HL-60/S4 treated with retinoic acid at 250 ng/mL for 4 days and 3 days (cell line): ENCODE results near the gene PPP2R1B.

Experiments used
- in situ Hi-C: fragments of 300-500 bp; cut with MboI; formaldehyde crosslinking; loops from 2 replicates; pipeline ENCODE4 v1.7.0; 2022; ENCODE audit warnings: low sequenced_read_pairs

PPP2R1B gene

DNA sequence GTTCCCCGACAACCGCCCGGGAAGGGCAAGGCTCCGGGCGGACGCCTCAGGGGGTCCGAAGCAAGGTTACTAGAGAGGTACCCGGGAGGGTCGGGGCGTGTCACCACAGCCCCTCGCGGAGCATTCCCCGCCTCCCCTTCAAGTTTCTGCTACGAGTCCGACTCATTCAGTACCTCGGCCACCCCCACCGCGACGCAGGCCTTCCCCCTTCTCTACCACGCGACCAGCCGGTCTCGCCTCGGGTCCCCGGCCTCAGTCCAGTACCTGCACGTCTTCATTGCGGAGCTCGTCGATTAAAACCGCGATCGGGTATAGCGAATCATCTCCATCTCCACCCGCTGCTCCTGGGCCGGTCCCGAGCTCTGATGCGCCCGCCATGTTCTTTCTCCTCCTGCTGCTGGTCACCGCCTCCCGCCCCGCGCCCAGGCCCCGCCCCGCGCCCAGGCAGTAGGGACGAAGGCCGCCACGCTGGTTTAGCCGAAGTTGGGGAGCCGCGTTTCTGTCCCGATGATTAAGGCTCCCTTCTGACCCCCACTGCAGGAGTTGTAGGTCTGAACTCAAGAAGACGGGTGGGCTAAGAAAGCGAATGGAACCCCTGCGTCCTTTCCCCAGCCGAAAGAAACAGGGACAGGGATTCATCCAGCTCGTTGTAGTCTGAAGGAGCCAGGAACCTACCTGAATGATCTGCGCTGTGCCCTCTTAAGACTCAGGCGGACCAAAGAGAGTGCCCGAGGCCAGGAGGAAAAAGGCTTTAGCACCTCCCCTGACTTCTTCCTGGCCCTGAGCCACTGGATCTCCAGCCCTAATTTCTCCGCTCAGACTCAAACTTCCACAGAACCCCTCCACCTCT is at the start of gene PPP2R1B:
PPP2R1B (minus strand) TSS at position 406 of the 850 bp plus-strand sequence; CDS start at position 378, 28 bp downstream.
- in situ Hi-C loops: no loop called here

- in situ Hi-C loops: no loop called here
These were observed 49.3 kb upstream of the PPP2R1B start for GRCh38 chr11:111815489-111815888.

DNA sequence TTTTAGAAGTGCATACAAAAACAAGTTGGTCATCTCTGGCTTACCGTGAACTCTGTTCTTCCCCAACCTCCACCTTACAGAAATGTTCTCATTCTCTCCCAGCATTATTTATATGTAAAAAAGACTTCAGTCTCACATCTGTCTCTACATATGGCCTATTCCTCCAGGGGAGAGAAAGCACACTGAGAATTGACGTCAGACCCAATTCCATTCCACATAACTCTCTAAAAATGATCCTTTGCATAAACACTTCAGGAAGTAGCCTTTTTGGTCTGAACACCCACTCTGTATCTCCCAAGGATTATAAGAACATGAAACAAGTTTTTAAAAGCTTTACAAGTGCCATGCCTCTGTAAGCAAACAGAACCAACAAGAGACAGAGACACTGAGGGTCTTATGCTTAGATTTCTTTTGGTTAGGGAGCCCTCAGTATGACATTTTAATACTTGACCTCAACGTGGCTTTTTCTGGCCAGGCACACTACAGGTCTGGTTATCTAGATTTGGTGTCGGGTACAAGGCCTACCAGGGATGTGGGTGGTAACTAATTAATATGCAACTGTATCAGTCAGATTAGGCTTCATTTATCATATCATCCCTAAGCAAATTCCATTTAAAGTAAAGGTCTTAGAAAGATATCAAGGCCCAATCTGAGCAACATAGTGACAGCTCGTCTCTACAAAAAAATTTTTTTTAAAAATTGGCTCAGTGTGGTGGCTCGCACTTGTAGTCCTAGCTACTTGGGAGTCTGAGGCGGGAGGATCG is 48.5 kb upstream of the PPP2R1B start:
- in situ Hi-C loops: no loop called here

DNA sequence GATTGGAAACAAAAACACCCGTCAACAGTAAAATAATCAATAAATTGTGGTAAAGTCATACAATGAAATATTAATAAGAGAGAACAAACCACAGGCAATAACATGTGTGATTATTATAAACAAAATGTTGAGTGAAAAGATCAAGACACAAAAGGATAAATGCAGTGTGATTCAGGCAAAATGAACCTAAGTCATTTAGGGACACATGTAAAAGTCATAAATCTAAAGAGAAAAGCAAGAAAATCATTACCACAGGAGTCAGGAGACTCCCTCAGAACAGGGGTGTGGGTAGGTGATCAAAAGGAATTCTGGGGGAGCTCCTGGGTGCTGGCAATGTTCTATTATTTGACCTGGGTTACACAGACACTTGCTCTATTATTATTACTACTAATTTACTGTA is 47.9 kb upstream of the PPP2R1B start:
- in situ Hi-C loops: no loop called here

DNA sequence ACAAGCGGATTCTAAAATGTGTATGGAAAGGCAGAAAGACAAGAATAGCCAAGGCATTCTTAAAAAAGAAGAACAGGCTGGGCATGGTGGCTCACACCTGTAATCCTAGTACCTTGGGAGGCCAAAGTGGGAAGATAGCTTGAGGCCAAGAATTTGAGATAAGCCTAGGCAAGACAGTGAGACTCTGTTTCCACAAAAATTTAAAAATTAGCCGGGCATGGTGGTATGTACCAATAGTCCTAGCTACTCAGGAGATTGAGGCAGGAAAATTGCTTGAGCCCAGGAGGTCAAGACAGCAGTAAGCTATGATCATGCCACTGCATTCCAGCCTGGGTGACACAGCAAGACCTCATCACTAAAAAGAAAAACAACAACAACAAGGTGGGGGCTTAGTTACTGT is 46.0 kb upstream of the PPP2R1B start:
- in situ Hi-C loops: no loop called here

- in situ Hi-C loops: no loop called here
These were observed 45.3 kb upstream of the PPP2R1B start for GRCh38 chr11:111811445-111811844.

DNA sequence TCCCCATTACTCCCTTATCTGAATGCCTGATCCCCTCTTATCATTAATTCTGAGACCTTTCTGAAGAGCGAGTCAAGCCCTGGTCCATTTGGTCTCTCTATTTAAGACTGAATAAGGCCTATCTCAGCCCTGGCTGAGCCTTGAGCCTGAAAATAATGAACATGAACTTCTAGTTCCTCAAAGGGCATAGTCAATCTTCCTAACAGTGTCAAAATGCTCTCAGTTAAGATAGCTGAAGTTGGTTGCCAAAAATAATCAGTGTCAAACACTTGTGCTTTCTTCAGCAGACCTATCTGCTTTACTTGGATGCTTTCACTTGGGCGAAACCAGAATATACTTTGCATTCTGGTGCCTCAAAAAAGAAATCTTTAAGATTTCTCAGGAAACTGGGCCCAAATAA is 42.6 kb upstream of the PPP2R1B start:
- in situ Hi-C loops: no loop called here

- in situ Hi-C loops: no loop called here
These were observed 41.9 kb upstream of the PPP2R1B start for GRCh38 chr11:111808063-111808588.

DNA sequence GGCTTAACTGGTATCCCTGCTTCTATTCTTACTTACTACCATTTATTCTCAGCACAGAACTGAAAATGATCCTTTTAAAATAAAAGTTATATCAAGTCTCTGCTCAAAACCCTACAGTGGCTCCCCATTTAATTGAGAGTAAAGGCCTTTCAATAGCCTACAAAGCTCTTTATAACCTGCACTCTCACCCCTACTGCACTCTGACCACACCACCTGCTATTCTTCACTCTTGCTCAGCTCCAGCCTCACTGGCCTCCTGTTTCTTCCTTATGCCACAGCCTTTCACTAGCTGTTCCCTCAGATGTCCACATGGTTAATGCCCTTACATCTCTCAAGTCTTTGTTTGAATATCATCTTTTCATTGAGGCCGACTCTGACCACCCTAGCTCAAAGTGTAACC is 40.9 kb upstream of the PPP2R1B start:
- in situ Hi-C loops: no loop called here

- in situ Hi-C loops: no loop called here
These were observed 34.9 kb upstream of the PPP2R1B start for GRCh38 chr11:111801135-111801534.

GRCh38 chr11:111798279-111798678 is 32.1 kb upstream of the PPP2R1B start:
- in situ Hi-C loops: loop anchor here (25.0 kb wide), 1 partner anchor 211 kb away; no protein-coding TSS in a partner anchor

GRCh38 chr11:111797145-111797581 is 31.0 kb upstream of the PPP2R1B start:
- in situ Hi-C loops: loop anchor here (25.0 kb wide), 1 partner anchor 210 kb away; no protein-coding TSS in a partner anchor

GRCh38 chr11:111796696-111797095 is 30.5 kb upstream of the PPP2R1B start:
- in situ Hi-C loops: loop anchor here (25.0 kb wide), 1 partner anchor 209 kb away; no protein-coding TSS in a partner anchor

- in situ Hi-C loops: loop anchor here (25.0 kb wide), 1 partner anchor 208 kb away; no protein-coding TSS in a partner anchor
These were observed 29.3 kb upstream of the PPP2R1B start for GRCh38 chr11:111795334-111795985.

DNA sequence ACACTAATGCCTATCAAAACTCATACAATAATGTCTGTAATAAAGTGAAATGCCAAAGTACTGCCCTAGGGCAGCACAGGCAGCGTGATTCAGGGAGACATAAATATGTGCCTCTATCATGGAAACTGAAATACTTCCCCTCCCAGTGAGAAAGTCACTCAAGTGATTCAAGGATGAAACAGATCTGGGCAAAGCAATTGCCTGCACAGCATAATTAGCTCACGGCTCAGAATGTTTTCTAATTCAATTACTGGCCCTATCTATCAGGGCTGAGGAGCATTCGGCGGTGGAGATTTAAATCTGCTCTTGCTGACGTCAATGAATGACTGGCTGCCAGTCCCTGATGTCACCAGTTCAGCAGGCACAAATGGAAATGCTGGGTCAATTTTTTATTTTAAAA is 27.7 kb upstream of the PPP2R1B start:
- in situ Hi-C loops: loop anchor here (25.0 kb wide), 1 partner anchor 207 kb away; no protein-coding TSS in a partner anchor

DNA sequence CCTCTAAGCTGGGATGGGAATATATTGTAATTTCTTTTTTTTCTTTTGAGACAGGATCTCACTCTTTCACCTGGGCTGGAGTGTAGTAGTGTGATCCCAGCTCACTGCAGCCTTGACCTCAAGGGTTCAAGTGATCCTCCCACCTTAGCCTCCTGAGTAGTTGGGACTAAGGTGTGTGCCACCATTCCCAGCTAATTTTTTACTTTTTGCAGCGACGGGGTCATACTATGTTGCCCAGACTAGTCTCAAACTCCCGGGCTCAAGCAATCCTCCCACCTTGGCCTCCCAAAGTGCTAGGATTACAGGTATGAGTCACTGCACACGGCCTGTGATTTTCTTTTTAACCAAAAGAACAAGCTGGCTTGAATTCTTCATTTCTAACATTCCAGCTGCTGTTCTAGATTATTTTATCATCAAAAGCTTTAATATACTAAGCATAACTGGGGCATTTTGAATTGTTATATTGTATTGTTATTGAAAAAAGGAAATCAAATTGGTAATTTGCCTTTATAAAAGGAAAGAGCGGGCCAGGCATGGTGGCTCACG is 26.8 kb upstream of the PPP2R1B start:
- in situ Hi-C loops: loop anchor here (25.0 kb wide), 1 partner anchor 206 kb away; no protein-coding TSS in a partner anchor

GRCh38 chr11:111792314-111792713 is 26.1 kb upstream of the PPP2R1B start:
- in situ Hi-C loops: loop anchor here (25.0 kb wide), 1 partner anchor 205 kb away; no protein-coding TSS in a partner anchor

DNA sequence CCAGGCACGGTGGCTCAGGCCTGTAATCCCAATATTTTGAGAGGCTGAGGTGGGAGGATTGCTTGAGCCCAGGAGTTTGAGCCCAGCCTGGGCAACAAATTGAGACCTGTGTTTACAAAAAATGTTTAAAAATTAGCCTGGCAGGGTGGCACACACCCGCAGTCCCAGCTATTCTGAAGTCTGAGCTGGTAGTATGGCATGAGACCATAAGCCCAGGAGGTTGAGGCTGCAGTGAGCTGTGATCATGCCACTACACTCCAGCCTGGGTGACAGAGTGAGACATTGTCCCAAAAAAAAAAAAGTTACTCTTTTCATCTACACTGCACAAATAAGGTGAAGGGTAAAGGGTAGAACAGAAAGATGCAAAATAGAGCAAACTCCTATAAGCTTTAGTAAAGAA is 22.3 kb upstream of the PPP2R1B start:
- in situ Hi-C loops: loop anchor here (25.0 kb wide), 1 partner anchor 201 kb away; no protein-coding TSS in a partner anchor

- in situ Hi-C loops: loop anchor here (25.0 kb wide), 1 partner anchor 201 kb away; no protein-coding TSS in a partner anchor
These were observed 21.9 kb upstream of the PPP2R1B start for GRCh38 chr11:111788051-111788450.

DNA sequence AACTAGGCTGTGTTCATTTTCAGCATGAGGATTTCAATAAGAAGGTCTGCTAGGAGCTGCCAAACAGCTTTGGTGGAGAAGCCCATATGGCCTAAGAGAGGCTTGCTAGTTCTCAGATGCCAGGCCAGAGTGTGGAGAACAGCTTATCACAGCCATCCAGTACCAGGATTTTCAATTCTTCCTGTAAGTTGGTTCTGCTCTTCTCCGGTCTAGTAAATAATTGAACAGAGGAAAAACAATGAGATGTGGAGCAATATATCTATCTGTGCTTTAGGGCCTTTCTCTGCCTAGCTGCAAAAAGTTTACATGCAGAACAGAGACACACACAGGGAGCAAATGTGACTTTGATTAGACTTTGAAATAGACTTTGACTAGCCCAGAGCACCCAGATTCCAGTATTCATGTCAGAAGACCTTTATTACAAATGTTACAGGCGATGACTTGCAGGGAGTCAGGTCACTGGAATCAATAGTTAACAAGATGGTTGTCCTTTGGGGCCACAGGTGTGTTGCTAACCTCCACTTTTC is 19.8 kb upstream of the PPP2R1B start:
- in situ Hi-C loops: loop anchor here (25.0 kb wide), 1 partner anchor 199 kb away; no protein-coding TSS in a partner anchor
